Uterus (tissue), 2 donors: ENCODE data around the gene TNRC6C.

Source experiments
- POLR2A ChIP-seq, 2 donors: fragments of 450-650 bp; IDR thresholded peaks; one replicate each; pipeline ENCODE4 v1.6.1; 2016; ENCODE audit warnings: antibody characterized with exemption in 2 of 2, mild to moderate bottlenecking in 1 of 2, moderate library complexity in 1 of 2
- TF ChIP-seq, protein P1 (sequence below), 4 experiments: fragments of 200-600 bp in 2 of 4; fragments of 450-650 bp in 2 of 4; sonication (generic) in 2 of 4; IDR thresholded peaks; one replicate each; pipeline ENCODE4 v1.5.1; 2016 to 2019; ENCODE audit warnings: antibody characterized with exemption in 4 of 4, mild to moderate bottlenecking in 2 of 4, moderate library complexity in 1 of 4

GRCh38 chr17:78023042-78023441, 64.5 kb downstream of the TNRC6C start:
- TF ChIP-seq, protein P1, sequence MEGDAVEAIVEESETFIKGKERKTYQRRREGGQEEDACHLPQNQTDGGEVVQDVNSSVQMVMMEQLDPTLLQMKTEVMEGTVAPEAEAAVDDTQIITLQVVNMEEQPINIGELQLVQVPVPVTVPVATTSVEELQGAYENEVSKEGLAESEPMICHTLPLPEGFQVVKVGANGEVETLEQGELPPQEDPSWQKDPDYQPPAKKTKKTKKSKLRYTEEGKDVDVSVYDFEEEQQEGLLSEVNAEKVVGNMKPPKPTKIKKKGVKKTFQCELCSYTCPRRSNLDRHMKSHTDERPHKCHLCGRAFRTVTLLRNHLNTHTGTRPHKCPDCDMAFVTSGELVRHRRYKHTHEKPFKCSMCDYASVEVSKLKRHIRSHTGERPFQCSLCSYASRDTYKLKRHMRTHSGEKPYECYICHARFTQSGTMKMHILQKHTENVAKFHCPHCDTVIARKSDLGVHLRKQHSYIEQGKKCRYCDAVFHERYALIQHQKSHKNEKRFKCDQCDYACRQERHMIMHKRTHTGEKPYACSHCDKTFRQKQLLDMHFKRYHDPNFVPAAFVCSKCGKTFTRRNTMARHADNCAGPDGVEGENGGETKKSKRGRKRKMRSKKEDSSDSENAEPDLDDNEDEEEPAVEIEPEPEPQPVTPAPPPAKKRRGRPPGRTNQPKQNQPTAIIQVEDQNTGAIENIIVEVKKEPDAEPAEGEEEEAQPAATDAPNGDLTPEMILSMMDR (IDR thresholded peaks at IDR 0.05) = no peak
- TF ChIP-seq POLR2A (IDR thresholded peaks at IDR 0.05) = no peak
